Muscle of back (tissue), 10 donors: Measurements from ENCODE around the gene CTAG2. TPM values are rescaled to one million over a fixed set of nuclear protein-coding genes. Genes with fewer than 3 reads are reported as not detected.

ENCODE experiments used
- polyA plus RNA-seq, 10 donors: library from polyadenylated mRNA; unstranded; fragments of 120-200 nt; gene quantifications; one replicate each; pipeline ENCODE4 v1.2.1, GENCODE V29; 2013; ENCODE audit not compliant: insufficient read length in 10 of 10

Gene CTAG2
- polyA plus RNA-seq, 10 donors, result not detected

Other genes starting within 250 kb of the CTAG2 start
- gene DNASE1L1, start 244.3 kb downstream of the CTAG2 start, polyA plus RNA-seq, result 10 to 100 TPM; 15.0 to 37.2 (median 32.3) TPM
- gene TAFAZZIN, start 242.0 kb downstream of the CTAG2 start, polyA plus RNA-seq, result 10 to 100 TPM; 15.5 to 38.3 (median 25.9) TPM
- gene ATP6AP1, start 224.9 kb downstream of the CTAG2 start, polyA plus RNA-seq, result 10 to 100 TPM; 52.3 to 72.3 (median 59.8) TPM
- gene GDI1, start 216.4 kb downstream of the CTAG2 start, polyA plus RNA-seq, result 100 to 1,000 TPM in 1 of 10 donors, 10 to 100 TPM in 9; 71.8 to 116 (median 84.7) TPM
- gene FAM50A, start 209.4 kb downstream of the CTAG2 start, polyA plus RNA-seq, result 10 to 100 TPM; 48.1 to 69.6 (median 57.6) TPM
- gene PLXNA3, start 195.3 kb downstream of the CTAG2 start, polyA plus RNA-seq, result 10 to 100 TPM; 29.4 to 55.6 (median 33.2) TPM
- 10 to 100 TPM in 7 of 10 donors, 1 to 10 TPM in 3; 8.4 to 16.6 (median 11.3) TPM for gene LAGE3, start 174.3 kb downstream of the CTAG2 start, polyA plus RNA-seq
- 10 to 100 TPM; 18.4 to 29.0 (median 23.5) TPM for gene UBL4A, start 167.0 kb downstream of the CTAG2 start, polyA plus RNA-seq
- gene SLC10A3, start 162.9 kb downstream of the CTAG2 start, polyA plus RNA-seq, result 10 to 100 TPM in 8 of 10 donors, 1 to 10 TPM in 2; 9.1 to 17.4 (median 12.2) TPM
- 10 to 100 TPM; 21.6 to 33.9 (median 26.2) TPM for gene FAM3A, start 137.3 kb downstream of the CTAG2 start, polyA plus RNA-seq
- 10 to 100 TPM; 10.0 to 17.7 (median 13.1) TPM for gene G6PD, start 106.7 kb downstream of the CTAG2 start, polyA plus RNA-seq
- 10 to 100 TPM; 11.0 to 14.2 (median 12.9) TPM for gene IKBKG, start 106.0 kb downstream of the CTAG2 start, polyA plus RNA-seq
- gene CTAG1A, start 68.4 kb downstream of the CTAG2 start, polyA plus RNA-seq, result not detected
- not detected for gene CTAG1B, start 34.3 kb downstream of the CTAG2 start, polyA plus RNA-seq
- gene GAB3, start 97.5 kb upstream of the CTAG2 start, polyA plus RNA-seq, result 10 to 100 TPM in 1 of 10 donors, 1 to 10 TPM in 9; 3.2 to 11.3 (median 5.8) TPM
- 10 to 100 TPM; 29.8 to 46.1 (median 38.4) TPM for gene DKC1, start 109.3 kb upstream of the CTAG2 start, polyA plus RNA-seq
- 10 to 100 TPM; 14.6 to 36.4 (median 20.3) TPM for gene MPP1, start 151.9 kb upstream of the CTAG2 start, polyA plus RNA-seq
- gene SMIM9, start 181.1 kb upstream of the CTAG2 start, polyA plus RNA-seq, result not detected
- 10 to 100 TPM in 6 of 10 donors, 1 to 10 TPM in 4; 4.7 to 21.1 (median 10.2) TPM for gene F8A1, start 232.8 kb upstream of the CTAG2 start, polyA plus RNA-seq